Left ventricle myocardium inferior (tissue), 1 donor: ENCODE measurements around the gene HSD11B2. TPM values are rescaled to one million over a fixed set of nuclear protein-coding genes. Genes with fewer than 3 reads are reported as not detected.

Experiments used
- DNase-seq: peaks from one replicate; pipeline ENCODE4 v3.0.0-alpha.2; 2020
- H3K27ac ChIP-seq: fragments of 200-600 bp; replicated peaks from 2 replicates; pipeline ENCODE4 v1.8.0; 2021
- H3K27me3 ChIP-seq: fragments of 200-600 bp; 2 replicates; pipeline ENCODE4 v1.8.0; 2021; ENCODE audit warnings: low read depth
- H3K36me3 ChIP-seq: fragments of 200-600 bp; 2 replicates; pipeline ENCODE4 v1.8.0; 2021
- H3K4me1 ChIP-seq: fragments of 200-600 bp; 2 replicates; pipeline ENCODE4 v1.8.0; 2021
- H3K4me3 ChIP-seq: fragments of 200-600 bp; 2 replicates; pipeline ENCODE4 v1.8.0; 2021; ENCODE audit warnings: mild to moderate bottlenecking, moderate library complexity
- H3K9me3 ChIP-seq: fragments of 200-600 bp; replicated peaks from 2 replicates; pipeline ENCODE4 v1.8.0; 2021
- intact Hi-C: fragments of 100-400 bp; cut with micrococcal nuclease; formaldehyde crosslinking; loops from one replicate; pipeline ENCODE4 v1.11.0; 2022
- total RNA-seq: library from RNA; stranded (reverse); fragmentation: NEBNext Ultra II Directional; extraction: Animal tissue kit (Norgen Biotek cat#: 25700); gene quantifications from one replicate; pipeline ENCODE4 v1.2.1, GENCODE V29; 2021
- TF ChIP-seq, protein P1 (sequence below): fragments of 200-600 bp; IDR thresholded peaks from 2 replicates; pipeline ENCODE4 v1.8.0; 2021; ENCODE audit warnings: antibody characterized with exemption, mild to moderate bottlenecking, borderline replicate concordance
- donor health status: DM: no; HTN: yes; CAD: no; lungs with severe emphysema.

Gene HSD11B2
- total RNA-seq, 1 donor from 2014 or later = 0.99 TPM

- TF ChIP-seq, protein P1, sequence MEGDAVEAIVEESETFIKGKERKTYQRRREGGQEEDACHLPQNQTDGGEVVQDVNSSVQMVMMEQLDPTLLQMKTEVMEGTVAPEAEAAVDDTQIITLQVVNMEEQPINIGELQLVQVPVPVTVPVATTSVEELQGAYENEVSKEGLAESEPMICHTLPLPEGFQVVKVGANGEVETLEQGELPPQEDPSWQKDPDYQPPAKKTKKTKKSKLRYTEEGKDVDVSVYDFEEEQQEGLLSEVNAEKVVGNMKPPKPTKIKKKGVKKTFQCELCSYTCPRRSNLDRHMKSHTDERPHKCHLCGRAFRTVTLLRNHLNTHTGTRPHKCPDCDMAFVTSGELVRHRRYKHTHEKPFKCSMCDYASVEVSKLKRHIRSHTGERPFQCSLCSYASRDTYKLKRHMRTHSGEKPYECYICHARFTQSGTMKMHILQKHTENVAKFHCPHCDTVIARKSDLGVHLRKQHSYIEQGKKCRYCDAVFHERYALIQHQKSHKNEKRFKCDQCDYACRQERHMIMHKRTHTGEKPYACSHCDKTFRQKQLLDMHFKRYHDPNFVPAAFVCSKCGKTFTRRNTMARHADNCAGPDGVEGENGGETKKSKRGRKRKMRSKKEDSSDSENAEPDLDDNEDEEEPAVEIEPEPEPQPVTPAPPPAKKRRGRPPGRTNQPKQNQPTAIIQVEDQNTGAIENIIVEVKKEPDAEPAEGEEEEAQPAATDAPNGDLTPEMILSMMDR = no peak
- peak; percentile 29 for DNase-seq
- Histone ChIP-seq H3K4me1 (peaks cover 43% of the 10 kb centered on the region), H3K36me3 (no peaks in the 10 kb centered on the region), H3K9me3 (no peaks in the 10 kb centered on the region), H3K27ac (peak overlapping the region; percentile 62), H3K27me3 (peaks cover 50% of the 10 kb centered on the region), H3K4me3 (peak overlapping the region; percentile 66)
- intact Hi-C loops = no loop called here
Measured at GRCh38 chr16:67430504-67430976, 381 bp upstream of the HSD11B2 start.

GRCh38 chr16:67431775-67432505 is 1.0 kb downstream of the HSD11B2 start:
- peaks cover 43% of the 10 kb centered on the region for H3K4me1 ChIP-seq
- TF ChIP-seq, protein P1 = no peak
- H3K27ac ChIP-seq = peak overlapping the region; percentile 62
- peaks cover 37% of the 10 kb centered on the region for H3K27me3 ChIP-seq
- no peaks in the 10 kb centered on the region for H3K9me3 ChIP-seq
- H3K36me3 ChIP-seq = peaks cover 2% of the 10 kb centered on the region
- intact Hi-C loops = no loop called here
- DNase-seq = no peak
- H3K4me3 ChIP-seq = peak overlapping the region; percentile 66

DNA sequence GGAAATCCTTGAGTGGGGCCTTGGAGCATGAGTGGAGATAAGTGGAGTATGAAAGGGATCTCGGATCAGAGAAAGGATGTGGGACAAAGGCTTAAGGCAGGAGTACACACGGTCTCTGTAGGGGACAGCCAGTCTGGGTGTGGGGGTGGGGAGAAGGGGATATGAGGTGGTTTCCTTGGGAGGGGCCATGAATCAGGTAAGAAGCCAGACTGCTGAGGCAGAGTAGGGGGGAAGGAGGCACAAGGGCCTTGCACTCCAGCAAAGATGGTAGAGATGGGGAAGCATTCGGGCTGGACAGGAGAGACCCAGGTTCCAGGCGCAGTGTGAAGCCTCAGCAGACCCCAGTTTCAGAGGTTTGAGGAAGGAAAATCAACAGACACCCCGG is 1.6 kb downstream of the HSD11B2 start:
- H3K4me1 ChIP-seq = peaks cover 43% of the 10 kb centered on the region
- TF ChIP-seq, protein P1 = no peak
- H3K4me3 ChIP-seq = no peak overlapping the region

DNA sequence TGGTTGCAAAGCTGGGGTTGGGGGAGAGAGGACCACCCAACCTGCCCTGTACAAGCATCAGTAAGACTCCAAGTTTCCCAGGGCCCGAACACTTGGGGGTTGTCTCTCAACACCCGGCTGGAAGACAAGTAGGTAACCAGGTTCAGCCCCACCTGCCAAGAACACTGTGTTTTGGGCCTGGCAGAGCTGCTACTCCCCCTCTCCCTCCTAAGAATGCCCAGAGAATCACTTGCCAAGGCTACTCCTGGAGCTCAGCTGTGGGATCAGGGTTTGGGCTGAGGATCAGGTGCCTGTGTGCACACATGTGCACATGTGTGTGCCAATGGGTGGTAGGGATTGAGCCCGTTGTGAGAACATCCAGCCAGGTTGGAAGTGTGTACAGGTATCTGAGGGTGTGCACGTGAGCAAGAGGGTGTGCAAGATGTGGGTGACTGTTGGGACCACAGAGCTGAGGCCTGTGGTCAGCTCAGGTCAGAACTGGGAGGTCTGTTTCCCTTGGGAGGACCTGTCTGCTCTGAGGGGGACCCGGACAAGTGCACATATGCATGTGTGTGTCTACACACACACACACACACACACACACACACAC is 2.3 kb downstream of the HSD11B2 start:
- intact Hi-C loops = no loop called here
- TF ChIP-seq, protein P1 = no peak
- DNase-seq = no peak
- H3K4me3 ChIP-seq = no peak overlapping the region
- H3K27me3 ChIP-seq = peaks cover 24% of the 10 kb centered on the region
- peaks cover 36% of the 10 kb centered on the region for H3K4me1 ChIP-seq
- H3K27ac ChIP-seq = no peak overlapping the region
- peaks cover 15% of the 10 kb centered on the region for H3K36me3 ChIP-seq
- H3K9me3 ChIP-seq = no peaks in the 10 kb centered on the region

More for the DNA sequence above, 1.6 kb downstream of the HSD11B2 start:
- H3K9me3 ChIP-seq = no peaks in the 10 kb centered on the region
- H3K27me3 ChIP-seq = peaks cover 31% of the 10 kb centered on the region
- peak overlapping the region; percentile 62 for H3K27ac ChIP-seq
- H3K36me3 ChIP-seq = peaks cover 7% of the 10 kb centered on the region
- DNase-seq = no peak
- intact Hi-C loops = no loop called here

- H3K4me3 ChIP-seq = no peak overlapping the region
- no peak for DNase-seq
- H3K36me3 ChIP-seq = peaks cover 35% of the 10 kb centered on the region
- H3K9me3 ChIP-seq = no peaks in the 10 kb centered on the region
- intact Hi-C loops = no loop called here
- peaks cover 15% of the 10 kb centered on the region for H3K4me1 ChIP-seq
- TF ChIP-seq, protein P1 = no peak
- no peak overlapping the region for H3K27ac ChIP-seq
- H3K27me3 ChIP-seq = peaks cover 6% of the 10 kb centered on the region
Measured at GRCh38 chr16:67435758-67436164, 4.8 kb downstream of the HSD11B2 start.
